Activated naive CD8-positive, alpha-beta T cell (primary cell): ENCODE results near the gene HMG20A.

Experiments
- H3K27ac Mint-ChIP-seq: one replicate; pipeline ENCODE4 v1.8.0; 2021; ENCODE audit warnings: mixed read lengths
- H3K27me3 Mint-ChIP-seq: one replicate; pipeline ENCODE4 v1.8.0; 2021; ENCODE audit warnings: mixed read lengths
- H3K36me3 Mint-ChIP-seq: one replicate; pipeline ENCODE4 v1.8.0; 2021; ENCODE audit warnings: mixed read lengths
- H3K4me1 Mint-ChIP-seq: one replicate; pipeline ENCODE4 v1.8.0; 2021; ENCODE audit warnings: low read depth, mixed read lengths
- H3K4me3 Mint-ChIP-seq: one replicate; pipeline ENCODE4 v1.8.0; 2021; ENCODE audit warnings: mild to moderate bottlenecking, mixed read lengths
- H3K9me3 Mint-ChIP-seq: one replicate; pipeline ENCODE4 v1.8.0; 2021; ENCODE audit warnings: low read depth, mixed read lengths

The HMG20A gene

DNA sequence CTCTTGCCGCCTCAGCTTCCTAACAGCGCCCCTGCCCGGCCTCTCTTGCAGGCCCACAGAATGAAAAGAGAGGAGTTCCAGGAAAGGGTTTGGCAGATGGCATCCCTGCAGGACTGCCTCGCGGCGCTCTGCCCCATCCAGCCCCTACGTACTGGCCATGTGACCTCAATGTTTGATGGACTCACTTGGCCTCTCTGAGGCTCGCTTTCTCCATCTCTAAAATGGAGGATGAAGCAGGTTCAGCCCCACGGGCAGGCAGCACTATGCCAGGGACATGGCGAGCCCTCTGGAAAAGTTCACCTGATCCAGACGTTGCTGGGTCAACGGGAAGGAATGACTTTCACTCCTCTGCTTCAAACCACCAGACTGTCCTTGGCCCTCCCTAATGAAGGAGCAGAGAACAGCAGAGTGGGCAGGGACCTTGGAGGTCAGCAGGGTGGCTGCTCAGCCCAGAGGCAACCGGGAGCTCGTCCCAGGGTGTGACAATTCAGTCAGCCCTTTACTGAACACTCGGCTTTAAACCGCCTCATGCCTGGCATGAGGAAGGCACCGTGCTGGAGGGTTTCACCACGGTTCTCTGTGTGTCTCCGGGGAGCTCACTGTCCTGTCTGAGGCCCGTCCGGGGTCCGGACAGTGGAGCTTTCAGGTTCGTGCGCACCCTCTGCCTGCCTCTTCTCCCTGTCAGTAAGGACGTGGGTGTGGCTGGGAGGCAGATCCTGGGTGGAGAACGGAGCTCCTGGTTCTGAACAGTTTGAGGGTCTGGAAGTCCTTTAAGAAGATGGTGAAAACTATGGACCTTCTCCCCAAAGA, 110.7 kb downstream of the HMG20A start:
- Mint-ChIP-seq H3K9me3 (no peaks in the 10 kb centered on the region), H3K36me3 (no peaks in the 10 kb centered on the region), H3K27me3 (peaks cover 2% of the 10 kb centered on the region), H3K4me1 (no peaks in the 10 kb centered on the region), H3K4me3 (no peak overlapping the region), H3K27ac (no peak overlapping the region)

DNA sequence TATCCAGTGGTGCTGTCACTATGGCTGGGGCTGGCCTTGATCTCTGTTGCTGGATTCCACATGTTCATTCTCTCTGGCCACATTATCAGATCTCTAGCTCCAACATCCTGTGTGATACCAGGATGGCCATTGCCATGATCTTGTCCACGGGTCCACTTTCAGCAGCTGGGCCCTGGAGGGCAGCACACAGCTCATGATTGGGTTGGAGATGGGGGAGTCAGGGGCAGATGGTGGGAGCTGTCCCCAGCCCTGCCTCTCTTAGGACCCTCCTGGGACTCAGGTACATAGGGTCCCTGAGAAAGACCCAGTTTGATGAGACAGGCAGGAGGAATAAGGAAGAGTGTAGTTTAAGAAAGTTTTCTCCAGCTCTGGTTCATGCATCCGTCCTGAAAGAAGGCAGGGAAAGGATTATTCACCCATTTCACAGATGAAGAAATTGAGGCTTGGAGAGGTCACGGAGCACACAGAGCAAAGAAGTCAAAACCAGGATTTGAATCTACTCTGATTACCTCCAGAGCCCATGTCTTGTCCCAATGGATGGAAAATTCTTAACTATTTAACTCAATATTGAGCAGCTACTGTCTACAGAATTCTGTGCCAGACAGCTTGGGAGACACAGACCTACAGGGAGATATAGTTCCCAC, 111.5 kb downstream of the HMG20A start:
- H3K4me3 Mint-ChIP-seq: no peak overlapping the region
- no peaks in the 10 kb centered on the region for H3K9me3 Mint-ChIP-seq
- H3K27ac Mint-ChIP-seq: no peak overlapping the region
- H3K27me3 Mint-ChIP-seq: peaks cover 2% of the 10 kb centered on the region
- H3K4me1 Mint-ChIP-seq: no peaks in the 10 kb centered on the region
- H3K36me3 Mint-ChIP-seq: no peaks in the 10 kb centered on the region

DNA sequence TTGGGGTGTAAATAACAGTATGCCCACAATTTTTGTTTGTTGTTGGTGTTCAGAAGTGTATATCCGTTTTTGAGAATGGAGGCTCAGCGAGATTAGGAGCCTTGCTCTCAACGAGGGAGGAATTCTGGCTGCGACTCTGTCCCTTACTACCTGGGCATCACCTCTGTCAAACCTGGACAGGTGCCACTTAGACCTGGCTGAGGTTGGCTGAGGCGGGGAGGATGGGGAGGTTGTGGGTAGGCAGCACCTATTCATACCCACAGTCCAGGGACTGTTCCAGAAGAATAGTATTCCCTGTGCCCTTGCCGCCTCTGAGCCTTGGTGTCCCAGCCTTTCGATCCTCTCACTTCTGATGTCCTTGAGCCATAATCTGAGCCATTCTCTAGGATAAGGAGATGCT, 112.2 kb downstream of the HMG20A start:
- Mint-ChIP-seq H3K27me3 (peaks cover 2% of the 10 kb centered on the region), H3K4me3 (no peak overlapping the region), H3K9me3 (no peaks in the 10 kb centered on the region), H3K27ac (no peak overlapping the region), H3K4me1 (no peaks in the 10 kb centered on the region), H3K36me3 (no peaks in the 10 kb centered on the region)

DNA sequence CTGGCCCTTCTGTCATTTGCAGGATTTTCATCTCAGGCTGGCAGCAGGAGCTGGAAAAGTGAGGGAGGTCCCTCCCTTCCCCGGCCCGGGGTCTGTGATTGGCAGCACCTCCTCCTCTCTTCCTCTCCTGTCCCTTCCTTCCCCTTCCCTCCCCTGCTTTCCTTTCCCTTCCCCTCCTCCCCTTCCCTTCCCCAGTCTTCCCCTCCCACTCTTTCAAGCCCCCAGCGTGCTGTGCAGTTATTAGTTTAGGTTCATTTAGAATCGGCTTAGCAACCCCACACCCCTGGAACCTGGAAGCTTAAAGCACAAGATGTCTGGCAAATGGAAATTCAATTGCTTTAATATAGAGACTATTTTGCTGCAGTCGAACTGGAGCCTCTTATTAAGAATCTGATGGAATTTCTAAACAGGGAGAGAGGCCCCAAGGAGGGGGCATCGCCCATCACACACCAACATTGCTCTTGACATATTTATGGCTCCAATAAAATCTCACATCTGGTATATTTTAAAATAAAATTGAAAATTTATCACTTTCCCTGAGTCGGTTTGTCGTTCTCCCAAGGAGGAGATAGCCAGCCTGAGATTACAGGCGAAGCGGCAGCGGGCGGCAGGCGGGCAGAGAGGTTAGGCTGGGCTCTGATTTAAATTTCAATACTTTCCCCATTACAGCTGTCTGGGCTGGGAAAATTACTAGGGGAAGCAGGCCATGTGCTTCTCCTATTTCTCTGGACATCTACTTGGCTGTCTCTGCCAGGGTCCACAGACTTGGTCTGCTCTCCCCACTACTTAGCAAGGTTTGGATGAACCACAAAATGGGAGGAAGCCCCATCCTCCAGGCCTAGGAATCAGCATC, 113.1 kb downstream of the HMG20A start:
- H3K27ac Mint-ChIP-seq: no peak overlapping the region
- no peaks in the 10 kb centered on the region for H3K4me1 Mint-ChIP-seq
- peaks cover 2% of the 10 kb centered on the region for H3K27me3 Mint-ChIP-seq
- H3K9me3 Mint-ChIP-seq: no peaks in the 10 kb centered on the region
- no peaks in the 10 kb centered on the region for H3K36me3 Mint-ChIP-seq
- H3K4me3 Mint-ChIP-seq: no peak overlapping the region
